Kidney epithelial cell (primary cell): ENCODE measurements around the gene TTL. TPM values are rescaled to one million over a fixed set of nuclear protein-coding genes. Genes with fewer than 3 reads are reported as not detected.

ENCODE experiments used
- DNase-seq: peaks from one replicate; pipeline ENCODE4 v3.0.0-alpha.2; 2010; ENCODE audit warnings: low read depth
- H3K27me3 ChIP-seq: 2 replicates; pipeline ENCODE4 v1.6.0; 2011; ENCODE audit warnings: low read length; ENCODE audit not compliant: control insufficient read depth, insufficient read depth
- H3K36me3 ChIP-seq: 2 replicates; pipeline ENCODE4 v1.5.1; 2011; ENCODE audit warnings: low read length; ENCODE audit not compliant: control insufficient read depth, insufficient read depth
- H3K4me3 ChIP-seq: 2 replicates; pipeline ENCODE4 v1.5.1; 2011; ENCODE audit warnings: low read depth, mild to moderate bottlenecking, control low read depth, low read length
- total RNA-seq: library from RNA; depleted of rRNA; stranded (reverse); fragments of >200 nt; gene quantifications from 2 replicates; pipeline ENCODE4 v1.2.3, GENCODE V29; 2015
- TF ChIP-seq, protein P1 (sequence below): IDR thresholded peaks from 2 replicates; pipeline ENCODE4 v1.5.1; 2011; ENCODE audit warnings: mild to moderate bottlenecking, moderate library complexity, low read length, control low read depth, inconsistent platforms; ENCODE audit not compliant: insufficient read depth, poor library complexity, severe bottlenecking

TTL gene
- total RNA-seq, 1 donor from 2014 or later = 51.3 TPM

DNA sequence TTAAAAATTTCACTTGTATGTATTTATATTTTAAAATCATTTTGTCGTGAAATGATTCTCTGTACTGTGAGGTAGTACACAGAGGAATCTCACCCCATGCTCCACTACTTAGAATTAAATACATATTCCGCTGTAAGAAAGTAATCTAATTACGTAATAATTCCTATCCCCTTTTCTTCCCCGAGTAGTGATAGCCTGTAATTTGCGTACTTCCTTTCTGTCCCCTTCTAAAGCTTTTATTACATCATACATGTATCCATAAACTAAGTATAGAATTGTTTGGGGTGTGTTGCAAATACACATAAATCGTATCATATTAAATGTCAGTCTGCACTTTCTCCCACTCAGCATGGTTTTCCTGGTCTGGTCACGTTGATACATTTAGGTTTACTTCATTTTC, 90.0 kb downstream of the TTL start:
- peaks cover 1% of the 10 kb centered on the region for H3K36me3 ChIP-seq
- no peaks in the 10 kb centered on the region for H3K27me3 ChIP-seq
- no peak for DNase-seq
- no peak overlapping the region for H3K4me3 ChIP-seq
- TF ChIP-seq, protein P1, sequence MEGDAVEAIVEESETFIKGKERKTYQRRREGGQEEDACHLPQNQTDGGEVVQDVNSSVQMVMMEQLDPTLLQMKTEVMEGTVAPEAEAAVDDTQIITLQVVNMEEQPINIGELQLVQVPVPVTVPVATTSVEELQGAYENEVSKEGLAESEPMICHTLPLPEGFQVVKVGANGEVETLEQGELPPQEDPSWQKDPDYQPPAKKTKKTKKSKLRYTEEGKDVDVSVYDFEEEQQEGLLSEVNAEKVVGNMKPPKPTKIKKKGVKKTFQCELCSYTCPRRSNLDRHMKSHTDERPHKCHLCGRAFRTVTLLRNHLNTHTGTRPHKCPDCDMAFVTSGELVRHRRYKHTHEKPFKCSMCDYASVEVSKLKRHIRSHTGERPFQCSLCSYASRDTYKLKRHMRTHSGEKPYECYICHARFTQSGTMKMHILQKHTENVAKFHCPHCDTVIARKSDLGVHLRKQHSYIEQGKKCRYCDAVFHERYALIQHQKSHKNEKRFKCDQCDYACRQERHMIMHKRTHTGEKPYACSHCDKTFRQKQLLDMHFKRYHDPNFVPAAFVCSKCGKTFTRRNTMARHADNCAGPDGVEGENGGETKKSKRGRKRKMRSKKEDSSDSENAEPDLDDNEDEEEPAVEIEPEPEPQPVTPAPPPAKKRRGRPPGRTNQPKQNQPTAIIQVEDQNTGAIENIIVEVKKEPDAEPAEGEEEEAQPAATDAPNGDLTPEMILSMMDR = no peak

DNA sequence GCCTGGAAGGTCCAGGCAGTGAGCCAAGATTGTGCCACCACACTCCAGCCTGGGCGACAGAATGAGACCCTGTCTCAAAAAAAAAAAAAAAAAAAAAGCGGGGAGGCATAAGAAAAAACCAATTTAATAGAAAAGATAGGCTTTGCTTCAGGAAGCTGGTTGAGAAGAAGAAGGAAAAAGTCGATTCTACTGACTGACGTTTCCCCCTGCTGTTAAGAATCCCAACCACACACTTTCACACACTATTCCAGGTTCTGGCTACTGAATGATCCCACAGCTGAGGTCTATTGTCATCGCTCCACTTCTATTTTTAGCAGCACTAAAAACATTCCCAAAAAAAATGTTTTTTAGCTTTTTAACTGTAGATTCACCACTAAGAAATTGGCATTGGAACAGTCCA, 95.8 kb downstream of the TTL start:
- H3K36me3 ChIP-seq = peaks cover 1% of the 10 kb centered on the region
- TF ChIP-seq, protein P1 = peak; percentile 32
- no peaks in the 10 kb centered on the region for H3K27me3 ChIP-seq
- no peak for DNase-seq
- H3K4me3 ChIP-seq = no peak overlapping the region

DNA sequence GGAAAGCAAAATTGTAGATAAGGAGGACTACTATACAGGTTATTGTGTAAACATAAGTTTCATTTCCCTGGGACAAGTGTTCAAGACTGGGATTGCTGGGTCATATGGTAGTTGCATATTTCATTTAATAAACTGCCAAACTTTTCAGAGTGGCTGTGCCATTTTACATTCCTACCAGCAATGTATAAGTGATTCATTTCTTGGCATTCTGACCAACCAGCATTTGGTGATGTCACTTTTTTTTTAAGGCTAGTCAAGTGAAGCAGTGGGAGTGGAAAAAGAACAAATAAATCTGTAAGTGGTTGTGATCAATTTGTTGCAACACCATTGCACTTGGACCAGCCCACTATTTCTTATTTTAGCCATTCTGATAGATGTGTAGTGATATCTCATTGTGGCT, 97.3 kb downstream of the TTL start:
- DNase-seq = peak; percentile 74
- Histone ChIP-seq H3K27me3 (no peaks in the 10 kb centered on the region), H3K36me3 (peaks cover 1% of the 10 kb centered on the region), H3K4me3 (no peak overlapping the region)
- TF ChIP-seq, protein P1 = no peak

DNA sequence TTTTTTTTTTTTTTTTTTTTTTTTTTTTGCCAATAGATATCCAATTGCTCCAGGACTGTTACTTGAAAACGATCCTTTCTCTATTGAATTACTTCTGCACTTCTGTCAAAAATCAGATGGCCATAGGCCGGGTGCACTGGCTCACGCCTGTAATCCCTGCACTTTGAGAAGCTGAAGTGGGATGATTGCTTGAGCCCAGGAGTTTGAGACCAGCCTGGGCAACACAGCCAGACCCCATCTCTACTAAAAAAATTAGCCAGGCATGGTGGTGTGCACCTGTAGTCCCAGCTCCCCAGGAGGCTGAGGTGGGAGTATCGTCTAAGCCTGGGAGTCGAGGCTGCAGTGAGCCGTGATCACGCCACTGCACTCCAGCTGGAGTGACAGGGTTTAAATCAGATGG, 98.1 kb downstream of the TTL start:
- H3K4me3 ChIP-seq = no peak overlapping the region
- no peaks in the 10 kb centered on the region for H3K36me3 ChIP-seq
- TF ChIP-seq, protein P1 = no peak
- no peaks in the 10 kb centered on the region for H3K27me3 ChIP-seq
- DNase-seq = no peak

DNA sequence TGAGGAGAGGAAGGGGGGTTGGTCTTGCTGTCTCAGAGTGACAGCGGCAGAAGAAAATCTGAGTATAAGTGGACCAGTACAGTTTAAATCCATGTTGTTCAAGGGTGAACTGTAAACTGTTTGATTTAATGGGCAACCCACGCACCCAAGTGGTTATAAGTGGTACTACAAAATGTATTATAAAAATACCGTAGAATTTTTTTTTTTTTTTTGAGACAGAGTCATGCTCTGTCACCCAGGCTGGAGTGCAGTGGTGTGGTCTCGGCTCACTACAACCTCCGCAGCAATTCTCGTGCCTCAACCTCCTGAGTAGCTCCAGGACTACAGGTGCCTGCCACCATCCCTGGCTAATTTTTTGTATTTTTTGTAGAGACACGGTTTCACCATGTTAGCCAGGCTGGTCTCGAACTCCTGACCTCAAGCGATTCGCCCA, 100.4 kb downstream of the TTL start:
- H3K27me3 ChIP-seq = no peaks in the 10 kb centered on the region
- no peaks in the 10 kb centered on the region for H3K36me3 ChIP-seq
- H3K4me3 ChIP-seq = no peak overlapping the region
- TF ChIP-seq, protein P1 = peak; percentile 40
- peak; percentile 25 for DNase-seq

DNA sequence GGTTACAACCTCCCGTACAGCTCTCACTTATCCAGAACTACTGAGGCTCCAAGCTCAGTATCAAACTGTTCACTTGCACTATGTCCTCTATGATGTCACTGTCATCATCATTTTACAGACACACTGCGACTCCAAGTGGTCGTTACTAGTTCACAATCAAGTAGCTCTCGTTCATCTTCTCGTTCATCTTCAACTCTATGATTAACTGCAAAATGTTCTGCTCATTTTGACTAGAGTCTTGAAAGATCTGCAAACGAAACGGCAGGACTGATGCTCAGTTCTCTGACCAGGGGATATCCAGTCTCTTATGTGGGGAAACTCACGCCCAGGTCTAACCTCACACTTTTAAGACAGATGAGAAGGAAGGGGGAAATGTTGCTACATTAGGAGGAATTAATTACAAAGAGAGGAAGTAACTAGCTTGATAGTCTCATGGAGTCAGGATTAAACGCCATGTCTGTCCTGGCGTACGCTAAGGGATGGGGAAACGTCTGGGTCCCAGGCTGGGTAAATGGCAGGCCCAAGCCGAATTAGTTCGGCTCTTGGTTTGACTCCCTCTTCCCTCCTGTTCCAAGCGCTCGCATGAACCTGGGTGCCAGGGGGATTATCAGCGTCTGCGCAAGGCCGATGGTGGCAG, 101.7 kb downstream of the TTL start:
- no peaks in the 10 kb centered on the region for H3K36me3 ChIP-seq
- DNase-seq = no peak
- peak overlapping the region; percentile 66 for H3K4me3 ChIP-seq
- TF ChIP-seq, protein P1 = no peak
- no peaks in the 10 kb centered on the region for H3K27me3 ChIP-seq
